Endodermal cell (in vitro differentiated cells): ENCODE results near the gene MLLT3. TPM values are rescaled to one million over a fixed set of nuclear protein-coding genes. Genes with fewer than 3 reads are reported as not detected.

Experiments
- DNase-seq: peaks from one replicate; pipeline ENCODE4 v3.0.0-alpha.2; 2017
- H3K27ac ChIP-seq: 2 replicates; pipeline ENCODE4 v1.5.1; 2013; ENCODE audit warnings: mild to moderate bottlenecking, low read depth, low read length, moderate library complexity
- H3K27me3 ChIP-seq: 2 replicates; pipeline ENCODE4 v1.6.1; 2013; ENCODE audit warnings: mild to moderate bottlenecking, low read length, moderate library complexity; ENCODE audit not compliant: insufficient read depth, control insufficient read depth, poor library complexity, severe bottlenecking
- H3K36me3 ChIP-seq: 2 replicates; pipeline ENCODE4 v1.7.0; 2013; ENCODE audit warnings: mild to moderate bottlenecking, low read length, moderate library complexity; ENCODE audit not compliant: control insufficient read depth, insufficient read depth
- H3K4me1 ChIP-seq: one replicate; pipeline ENCODE4 v1.7.0; 2013; ENCODE audit warnings: low read length; ENCODE audit not compliant: control insufficient read depth, insufficient read depth
- H3K4me3 ChIP-seq: 2 replicates; pipeline ENCODE4 v1.5.1; 2013; ENCODE audit warnings: mild to moderate bottlenecking, low read length, moderate library complexity
- H3K9ac ChIP-seq: 2 replicates; pipeline ENCODE4 v1.6.1; 2013; ENCODE audit warnings: mild to moderate bottlenecking, low read length, moderate library complexity; ENCODE audit not compliant: poor library complexity, severe bottlenecking; ENCODE audit errors: extremely low read depth
- H3K9me3 ChIP-seq: 2 replicates; pipeline ENCODE4 v1.6.1; 2013; ENCODE audit warnings: mild to moderate bottlenecking, low read length, moderate library complexity; ENCODE audit not compliant: control insufficient read depth
- H3K27ac Mint-ChIP-seq: 2 replicates; pipeline ENCODE4 v1.8.0; 2020; ENCODE audit warnings: mixed read lengths
- H3K27me3 Mint-ChIP-seq: 2 replicates; pipeline ENCODE4 v1.8.0; 2021; ENCODE audit warnings: mild to moderate bottlenecking, mixed read lengths; ENCODE audit not compliant: insufficient read depth
- H3K36me3 Mint-ChIP-seq: 2 replicates; pipeline ENCODE4 v1.8.0; 2020; ENCODE audit warnings: low read depth, mixed read lengths
- H3K4me1 Mint-ChIP-seq: 2 replicates; pipeline ENCODE4 v1.8.0; 2020; ENCODE audit warnings: mixed read lengths
- H3K4me3 Mint-ChIP-seq: 2 replicates; pipeline ENCODE4 v1.8.0; 2020; ENCODE audit warnings: mild to moderate bottlenecking, moderate library complexity, mixed read lengths
- H3K9me3 Mint-ChIP-seq: 2 replicates; pipeline ENCODE4 v1.8.0; 2020; ENCODE audit warnings: mild to moderate bottlenecking, mixed read lengths
- CTCF ChIP-seq: fragments of 200-600 bp; sonication (generic); conservative IDR thresholded peaks from 2 replicates; pipeline ENCODE4 v1.5.0; 2021; ENCODE audit warnings: antibody characterized with exemption, mild to moderate bottlenecking
- WGBS, 2 experiments: methylation state at CpG; one replicate each; pipeline versions ENCODE4 v1.1.5 to v1.1.7; 2013; ENCODE audit warnings: missing lambda C conversion rate in 2 of 2, mixed read lengths in 1 of 2; ENCODE audit not compliant: insufficient coverage in 1 of 2, insufficient read length in 1 of 2; 5-methylcytosine and 5-hydroxymethylcytosine counted together
- total RNA-seq, 2 donors: library from RNA; stranded (reverse); fragmentation: NEBNext Ultra II Directional in 1 of 2; extraction: Animal tissue kit (Norgen Biotek cat#: 25700) in 1 of 2; gene quantifications; 2 replicates in 1 of 2; 3 replicates in 1 of 2; pipeline ENCODE4 v1.2.1, GENCODE V29; 2021

Gene MLLT3
- total RNA-seq, 2 donors from 2014 or later: 5.5 to 12.2 TPM

- TF ChIP-seq CTCF: no peak
- H3K27ac Mint-ChIP-seq: no peak overlapping the region
- H3K27me3 ChIP-seq: no peaks in the 10 kb centered on the region
- H3K4me3 ChIP-seq: no peak overlapping the region
- no peak overlapping the region for H3K27ac ChIP-seq
- 89 to 100% methylated on average over 1 to 2 of the region's 2 CpGs for WGBS, 2 experiments
- no peaks in the 10 kb centered on the region for H3K9me3 ChIP-seq
- H3K4me1 Mint-ChIP-seq: peaks cover 23% of the 10 kb centered on the region
- no peak overlapping the region for H3K9ac ChIP-seq
- H3K4me1 ChIP-seq: no peaks in the 10 kb centered on the region
- peaks cover under 1% of the 10 kb centered on the region for H3K36me3 Mint-ChIP-seq
- H3K4me3 Mint-ChIP-seq: no peak overlapping the region
- H3K36me3 ChIP-seq: peaks cover under 1% of the 10 kb centered on the region
- H3K9me3 Mint-ChIP-seq: no peaks in the 10 kb centered on the region
- H3K27me3 Mint-ChIP-seq: no peaks in the 10 kb centered on the region
- no peak for DNase-seq
These were observed 267.3 kb downstream of the MLLT3 start for GRCh38 chr9:20355022-20355421.

GRCh38 chr9:20353931-20354652, 268.2 kb downstream of the MLLT3 start:
- Histone ChIP-seq H3K9ac (no peak overlapping the region), H3K27me3 (no peaks in the 10 kb centered on the region), H3K36me3 (no peaks in the 10 kb centered on the region), H3K4me3 (no peak overlapping the region), H3K27ac (no peak overlapping the region), H3K9me3 (no peaks in the 10 kb centered on the region), H3K4me1 (no peaks in the 10 kb centered on the region)
- Mint-ChIP-seq H3K4me1 (peaks cover 23% of the 10 kb centered on the region), H3K9me3 (no peaks in the 10 kb centered on the region), H3K27me3 (no peaks in the 10 kb centered on the region), H3K27ac (no peak overlapping the region), H3K4me3 (no peak overlapping the region), H3K36me3 (peaks cover 2% of the 10 kb centered on the region)
- DNase-seq: no peak
- 91 to 100% methylated on average over 3 to 5 of the region's 5 CpGs for WGBS, 2 experiments
- TF ChIP-seq CTCF: no peak

DNA sequence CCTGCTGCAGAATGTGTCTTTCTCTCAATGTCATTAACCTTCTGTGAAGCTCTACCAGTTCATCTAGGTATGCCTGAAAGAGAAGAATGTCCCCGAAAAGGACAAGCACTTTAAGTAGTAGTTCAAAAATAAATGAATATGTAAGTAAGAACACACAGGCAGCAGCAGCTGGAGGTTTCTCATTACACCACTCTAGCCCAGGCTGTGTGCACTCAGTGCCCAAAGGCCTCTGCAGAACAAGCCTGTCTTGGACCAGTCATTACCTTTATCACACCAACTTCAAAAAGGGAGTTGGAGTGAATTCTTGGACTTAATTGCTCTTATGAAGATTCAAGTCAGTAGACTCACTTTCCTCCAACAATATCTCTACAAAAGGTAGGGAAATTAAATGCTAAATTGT, 268.8 kb downstream of the MLLT3 start:
- Mint-ChIP-seq H3K4me3 (no peak overlapping the region), H3K27ac (no peak overlapping the region), H3K9me3 (no peaks in the 10 kb centered on the region), H3K4me1 (peaks cover 23% of the 10 kb centered on the region), H3K27me3 (no peaks in the 10 kb centered on the region), H3K36me3 (peaks cover 2% of the 10 kb centered on the region)
- WGBS, 2 experiments: 88 to 89% methylated on average over 1 of the region's 1 CpG
- TF ChIP-seq CTCF: no peak
- no peak for DNase-seq
- H3K9me3 ChIP-seq: no peaks in the 10 kb centered on the region
- H3K4me3 ChIP-seq: no peak overlapping the region
- H3K27ac ChIP-seq: no peak overlapping the region
- H3K27me3 ChIP-seq: no peaks in the 10 kb centered on the region
- H3K36me3 ChIP-seq: no peaks in the 10 kb centered on the region
- no peak overlapping the region for H3K9ac ChIP-seq
- no peaks in the 10 kb centered on the region for H3K4me1 ChIP-seq
